CD14-positive monocyte (primary cell): ENCODE results near the gene HERPUD1. TPM values are rescaled to one million over a fixed set of nuclear protein-coding genes. Genes with fewer than 3 reads are reported as not detected.
A peak's percentile ranks its signal among the peaks of the same experiment; 100 is the strongest.

Experiments used
- DNase-seq, 3 donors: peaks; one replicate each; pipeline ENCODE4 v3.0.0-alpha.2; 2011 to 2022
- H2AFZ ChIP-seq: 2 replicates; pipeline ENCODE4 v1.6.0; 2012; ENCODE audit warnings: mild to moderate bottlenecking, low read depth, low read length, inconsistent platforms; ENCODE audit not compliant: insufficient read depth, poor library complexity, severe bottlenecking
- H3K27ac ChIP-seq, 2 donors: 1 replicate in 1 of 2; 2 replicates in 1 of 2; pipeline ENCODE4 v1.5.1; 2012 to 2013; ENCODE audit warnings: low read length in 2 of 2, control low read depth in 1 of 2, inconsistent platforms in 1 of 2, low read depth in 1 of 2, mild to moderate bottlenecking in 1 of 2
- H3K27me3 ChIP-seq, 2 donors: one replicate each; pipeline versions ENCODE4 v1.6.0 to v1.6.1; 2011 to 2013; ENCODE audit warnings: low read length in 2 of 2; ENCODE audit not compliant: control insufficient read depth in 2 of 2, insufficient read depth in 2 of 2
- H3K36me3 ChIP-seq, 2 donors: replicated peaks in 1 of 2; 1 replicate in 1 of 2; 2 replicates in 1 of 2; pipeline versions ENCODE4 v1.5.1 to v1.6.1; 2012 to 2013; ENCODE audit warnings: low read length in 2 of 2, control low read depth in 1 of 2, inconsistent platforms in 1 of 2, mild to moderate bottlenecking in 1 of 2; ENCODE audit not compliant: insufficient read depth in 2 of 2, control insufficient read depth in 1 of 2
- H3K4me1 ChIP-seq, 2 donors: 1 replicate in 1 of 2; 2 replicates in 1 of 2; pipeline versions ENCODE4 v1.5.1 to v1.6.1; 2012 to 2013; ENCODE audit warnings: low read length in 2 of 2, control low read depth in 1 of 2, inconsistent platforms in 1 of 2, mild to moderate bottlenecking in 1 of 2, moderate library complexity in 1 of 2; ENCODE audit not compliant: insufficient read depth in 2 of 2, control insufficient read depth in 1 of 2
- H3K4me2 ChIP-seq: replicated peaks from 2 replicates; pipeline ENCODE3; 2012; ENCODE audit warnings: low read length, moderate library complexity, mild to moderate bottlenecking; ENCODE audit not compliant: poor library complexity, severe bottlenecking; ENCODE audit errors: extremely low read depth
- H3K4me3 ChIP-seq, 3 experiments: fragments of 200-600 bp in 1 of 3; sonication (generic) in 1 of 3; replicated peaks in 1 of 3; 1 replicate in 2 of 3; 2 replicates in 1 of 3; pipeline ENCODE4 v1.5.1; 2011 to 2013; ENCODE audit warnings: low read length in 3 of 3, mild to moderate bottlenecking in 3 of 3, control low read depth in 2 of 3, low read depth in 2 of 3, inconsistent platforms in 1 of 3, moderate library complexity in 1 of 3
- H3K79me2 ChIP-seq: 2 replicates; pipeline ENCODE4 v1.6.0; 2012; ENCODE audit warnings: mild to moderate bottlenecking, control low read depth, inconsistent platforms, low read length, moderate library complexity; ENCODE audit not compliant: insufficient read depth
- H3K9ac ChIP-seq: 2 replicates; pipeline ENCODE4 v1.6.0; 2017; ENCODE audit warnings: low read length, mild to moderate bottlenecking; ENCODE audit not compliant: insufficient read depth, poor library complexity, severe bottlenecking
- H3K9me3 ChIP-seq, 2 donors: replicated peaks in 1 of 2; 1 replicate in 1 of 2; 2 replicates in 1 of 2; pipeline versions ENCODE4 v1.5.1 to v1.6.1; 2012 to 2013; ENCODE audit warnings: low read length in 2 of 2, control low read depth in 1 of 2; ENCODE audit not compliant: control insufficient read depth in 1 of 2, insufficient read depth in 1 of 2
- H4K20me1 ChIP-seq: 2 replicates; pipeline ENCODE4 v1.6.0; 2012; ENCODE audit warnings: mild to moderate bottlenecking, low read length, control low read depth, moderate library complexity; ENCODE audit not compliant: insufficient read depth
- H3K27ac Mint-ChIP-seq, 7 donors: one replicate each; pipeline ENCODE4 v1.8.0; 2020; ENCODE audit warnings: mild to moderate bottlenecking in 7 of 7, mixed read lengths in 7 of 7, moderate library complexity in 6 of 7, inconsistent platforms in 2 of 7
- H3K27me3 Mint-ChIP-seq, 3 donors: one replicate each; pipeline ENCODE4 v1.8.0; 2021 to 2022; ENCODE audit warnings: low read depth in 3 of 3, mild to moderate bottlenecking in 3 of 3, mixed read lengths in 3 of 3, moderate library complexity in 3 of 3, inconsistent platforms in 1 of 3
- H3K36me3 Mint-ChIP-seq, 2 donors: one replicate each; pipeline ENCODE4 v1.8.0; 2020; ENCODE audit warnings: mixed read lengths in 2 of 2, inconsistent platforms in 1 of 2, mild to moderate bottlenecking in 1 of 2
- H3K4me1 Mint-ChIP-seq: one replicate; pipeline ENCODE4 v1.8.0; 2020; ENCODE audit warnings: mild to moderate bottlenecking, mixed read lengths
- H3K4me3 Mint-ChIP-seq, 2 donors: one replicate each; pipeline ENCODE4 v1.8.0; 2020; ENCODE audit warnings: mild to moderate bottlenecking in 2 of 2, mixed read lengths in 2 of 2, moderate library complexity in 1 of 2
- H3K9me3 Mint-ChIP-seq, 7 donors: one replicate each; pipeline ENCODE4 v1.8.0; 2020 to 2022; ENCODE audit warnings: mixed read lengths in 7 of 7, mild to moderate bottlenecking in 6 of 7, moderate library complexity in 6 of 7, inconsistent platforms in 2 of 7
- CTCF ChIP-seq: fragments of 200-600 bp; IDR thresholded peaks from one replicate; pipeline ENCODE4 v1.8.0; 2022; ENCODE audit warnings: antibody characterized with exemption, mild to moderate bottlenecking
- WGBS: methylation state at CpG from one replicate; pipeline ENCODE4 v1.1.5; 2013; ENCODE audit warnings: missing lambda C conversion rate; ENCODE audit not compliant: insufficient coverage; 5-methylcytosine and 5-hydroxymethylcytosine counted together
- intact Hi-C, 2 donors: fragments of 100-400 bp; cut with micrococcal nuclease; formaldehyde crosslinking; loops; one replicate each; pipeline versions ENCODE4 v1.15.0 to v1.15.1; 2023
- polyA plus RNA-seq, 3 donors: library from polyadenylated mRNA; depleted of rRNA in 1 of 3; unstranded in 2 of 3; stranded (reverse) in 1 of 3; fragments of 300-500 nt in 2 of 3; fragments of >200 nt in 1 of 3; fragmentation: Illumina TruSeq in 2 of 3; gene quantifications; 1 replicate in 2 of 3; 2 replicates in 1 of 3; pipeline ENCODE4 v1.2.3, GENCODE V29; 2012 to 2021

The HERPUD1 gene
- polyA plus RNA-seq, 3 donors, result 179 to 454 (median 186) TPM

GRCh38 chr16:56980201-56980535 is 48.2 kb downstream of the HERPUD1 start:
- peaks cover 6 to 24% of the 10 kb centered on the region in 2 donors for H3K36me3 ChIP-seq
- Mint-ChIP-seq H3K36me3 (peaks cover 28 to 33% of the 10 kb centered on the region in 2 donors), H3K4me3 (peak overlapping the region in 1 of 2 donors; percentile 70), H3K27ac (peak overlapping the region; percentile 19 to 90 (median 88)), H3K4me1 (peaks cover 79% of the 10 kb centered on the region), H3K27me3 (peaks cover 0 to 5% (median 4%) of the 10 kb centered on the region in 3 donors), H3K9me3 (no peaks in the 10 kb centered on the region)
- peaks cover 6% of the 10 kb centered on the region for H3K79me2 ChIP-seq
- peak overlapping the region; percentile 45 to 55 for H3K27ac ChIP-seq
- H3K9me3 ChIP-seq, result no peaks in the 10 kb centered on the region
- no peaks in the 10 kb centered on the region for H4K20me1 ChIP-seq
- intact Hi-C loops, result no loop called here
- H3K4me3 ChIP-seq, result no peak overlapping the region
- no CpG with 5 or more reads among the region's 4 CpGs for WGBS
- no peak overlapping the region for H2AFZ ChIP-seq
- TF ChIP-seq CTCF, result no peak
- peak overlapping the region; percentile 15 for H3K4me2 ChIP-seq
- no peak for DNase-seq
- no peak overlapping the region for H3K9ac ChIP-seq
- H3K4me1 ChIP-seq, result peaks cover 47 to 55% of the 10 kb centered on the region in 2 donors
- no peaks in the 10 kb centered on the region for H3K27me3 ChIP-seq

DNA sequence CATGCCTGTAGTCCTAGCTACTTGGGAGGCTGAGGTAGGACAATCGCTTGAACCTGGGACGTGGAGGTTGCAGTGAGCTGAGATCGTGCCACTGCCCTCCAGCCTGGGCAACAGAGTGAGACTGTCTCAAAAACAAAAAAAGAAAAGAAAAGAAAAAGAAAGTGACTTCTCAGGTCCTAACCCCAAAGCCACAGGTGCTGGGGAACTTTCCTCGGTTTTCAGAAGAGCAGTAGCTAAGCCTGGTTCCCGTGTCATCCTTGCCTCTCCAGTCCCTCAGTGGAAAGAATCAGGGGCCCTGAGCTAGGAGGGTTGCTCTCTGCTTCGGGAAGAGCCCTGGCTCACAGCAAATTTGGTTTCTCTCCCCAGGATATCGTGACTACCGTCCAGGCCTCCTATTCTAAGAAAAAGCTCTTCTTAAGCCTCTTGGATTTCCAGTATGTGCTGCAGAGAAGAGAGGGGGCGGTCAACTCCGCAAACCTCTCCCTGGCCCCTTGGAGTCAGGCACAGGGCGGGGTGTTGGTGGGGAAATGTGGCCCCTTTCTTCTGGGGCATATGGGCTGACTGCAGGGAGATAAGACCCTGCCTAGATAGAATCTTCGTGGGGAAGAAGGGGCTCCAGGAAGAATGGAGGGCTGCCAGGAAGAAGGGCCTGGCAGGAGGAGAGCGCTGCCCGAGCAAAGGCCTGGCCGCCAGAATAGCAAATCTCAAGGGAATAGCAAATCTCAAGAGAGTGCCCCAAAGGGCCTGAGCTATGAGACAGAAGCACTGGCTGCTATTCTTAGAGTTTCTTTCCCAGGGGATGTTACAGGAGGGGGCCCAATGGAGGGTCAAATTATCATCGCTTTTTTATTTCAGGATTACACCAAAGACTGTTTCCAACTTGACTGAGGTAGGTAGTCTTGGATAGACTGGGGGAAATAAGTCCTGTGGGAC is 49.1 kb downstream of the HERPUD1 start:
- Histone ChIP-seq H3K79me2 (peaks cover 9% of the 10 kb centered on the region), H3K4me2 (no peak overlapping the region), H3K4me1 (peaks cover 51 to 56% of the 10 kb centered on the region in 2 donors), H3K36me3 (peaks cover 6 to 24% of the 10 kb centered on the region in 2 donors), H3K27me3 (no peaks in the 10 kb centered on the region), H3K9ac (no peak overlapping the region), H3K27ac (no peak overlapping the region), H4K20me1 (no peaks in the 10 kb centered on the region), H3K4me3 (no peak overlapping the region), H2AFZ (no peak overlapping the region), H3K9me3 (no peaks in the 10 kb centered on the region)
- H3K27me3 Mint-ChIP-seq, result peaks cover 0 to 4% (median 2%) of the 10 kb centered on the region in 3 donors
- no peak for DNase-seq
- H3K36me3 Mint-ChIP-seq, result peaks cover 28 to 33% of the 10 kb centered on the region in 2 donors
- intact Hi-C loops, result no loop called here
- H3K4me1 Mint-ChIP-seq, result peaks cover 79% of the 10 kb centered on the region
- 92% methylated on average over 14 of the region's 16 CpGs for WGBS
- no peak overlapping the region for H3K4me3 Mint-ChIP-seq
- H3K9me3 Mint-ChIP-seq, result no peaks in the 10 kb centered on the region
- no peak for TF ChIP-seq CTCF
- peak overlapping the region in 4 of 7 donors; percentile 18 to 90 (median 76) for H3K27ac Mint-ChIP-seq
